ENCODE data around the gene EPHA2. TPM values are rescaled to one million over a fixed set of nuclear protein-coding genes. Genes with fewer than 3 reads are reported as not detected.

Gene EPHA2
- polyA plus RNA-seq, 1 experiment: 26.5 TPM

DNA sequence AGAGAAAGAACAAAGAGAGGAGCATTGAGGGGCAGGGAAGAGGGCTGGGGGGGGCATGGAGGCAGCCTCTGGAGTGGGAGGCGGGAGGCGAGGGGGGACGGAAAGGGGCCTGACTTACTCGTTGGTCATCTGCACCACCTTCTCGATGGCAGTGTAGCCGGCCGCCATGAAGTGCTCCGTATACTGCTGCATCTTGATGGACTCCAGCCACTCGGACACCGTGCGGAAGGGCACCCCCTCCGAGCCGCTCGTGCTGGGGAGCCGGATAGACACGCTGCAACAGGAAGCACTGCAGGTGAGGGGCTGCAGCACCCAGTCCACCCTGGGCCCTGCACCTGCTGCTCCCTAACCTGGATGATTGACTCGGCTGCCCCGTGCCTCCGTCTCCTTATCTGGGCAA lies 26.6 kb downstream of the EPHA2 start:
- Histone ChIP-seq H3K36me3 (ENCODE audit: control insufficient read depth, insufficient read depth, low read length) (peaks cover 72% of the 10 kb centered on the region), H3K4me3 (ENCODE audit: low read depth, low read length) (no peak overlapping the region), H3K27me3 (ENCODE audit: control insufficient read depth, insufficient read depth, low read length) (no peaks in the 10 kb centered on the region)
- ChIA-PET CTCF (no interaction called here), POLR2A (no interaction called here)
- DNase-seq (ENCODE audit: low read depth): no peak
- TF ChIP-seq, protein P1, sequence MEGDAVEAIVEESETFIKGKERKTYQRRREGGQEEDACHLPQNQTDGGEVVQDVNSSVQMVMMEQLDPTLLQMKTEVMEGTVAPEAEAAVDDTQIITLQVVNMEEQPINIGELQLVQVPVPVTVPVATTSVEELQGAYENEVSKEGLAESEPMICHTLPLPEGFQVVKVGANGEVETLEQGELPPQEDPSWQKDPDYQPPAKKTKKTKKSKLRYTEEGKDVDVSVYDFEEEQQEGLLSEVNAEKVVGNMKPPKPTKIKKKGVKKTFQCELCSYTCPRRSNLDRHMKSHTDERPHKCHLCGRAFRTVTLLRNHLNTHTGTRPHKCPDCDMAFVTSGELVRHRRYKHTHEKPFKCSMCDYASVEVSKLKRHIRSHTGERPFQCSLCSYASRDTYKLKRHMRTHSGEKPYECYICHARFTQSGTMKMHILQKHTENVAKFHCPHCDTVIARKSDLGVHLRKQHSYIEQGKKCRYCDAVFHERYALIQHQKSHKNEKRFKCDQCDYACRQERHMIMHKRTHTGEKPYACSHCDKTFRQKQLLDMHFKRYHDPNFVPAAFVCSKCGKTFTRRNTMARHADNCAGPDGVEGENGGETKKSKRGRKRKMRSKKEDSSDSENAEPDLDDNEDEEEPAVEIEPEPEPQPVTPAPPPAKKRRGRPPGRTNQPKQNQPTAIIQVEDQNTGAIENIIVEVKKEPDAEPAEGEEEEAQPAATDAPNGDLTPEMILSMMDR (IDR thresholded peaks at IDR 0.05; ENCODE audit: insufficient read depth, low read depth, low read length): no peak

DNA sequence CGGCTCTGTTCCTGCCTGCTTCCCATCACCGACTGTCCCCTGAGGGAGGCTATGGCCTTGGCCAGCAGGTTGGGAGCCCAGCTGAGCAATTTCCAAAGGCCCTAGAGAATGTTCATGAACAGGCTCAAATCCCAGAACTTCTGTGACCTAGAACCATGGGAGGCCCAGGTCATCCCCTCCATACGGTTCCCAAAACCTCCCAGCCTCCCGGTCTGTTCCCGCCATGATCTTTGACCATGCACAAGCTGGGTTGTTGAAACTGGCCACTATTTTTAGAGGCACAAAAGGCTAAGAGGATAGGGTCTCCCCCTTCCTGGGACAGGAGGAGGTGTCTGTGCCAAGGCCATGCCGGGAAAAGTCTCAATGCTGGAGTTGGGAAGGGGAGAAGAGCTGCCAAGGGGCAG lies 27.5 kb downstream of the EPHA2 start:
- ChIA-PET CTCF (interaction anchor here (1.0 to 1.7 kb wide), 2 partner anchors 15 to 47 kb away, joined by 4 read pairs; no protein-coding TSS in a partner anchor), POLR2A (no interaction called here)
- peaks cover 69% of the 10 kb centered on the region for H3K36me3 ChIP-seq (ENCODE audit: control insufficient read depth, insufficient read depth, low read length)
- TF ChIP-seq, protein P1 (IDR thresholded peaks at IDR 0.05; ENCODE audit: insufficient read depth, low read depth, low read length): no peak
- DNase-seq (ENCODE audit: low read depth): no peak
- H3K27me3 ChIP-seq (ENCODE audit: control insufficient read depth, insufficient read depth, low read length): no peaks in the 10 kb centered on the region
- H3K4me3 ChIP-seq (ENCODE audit: low read depth, low read length): no peak overlapping the region

DNA sequence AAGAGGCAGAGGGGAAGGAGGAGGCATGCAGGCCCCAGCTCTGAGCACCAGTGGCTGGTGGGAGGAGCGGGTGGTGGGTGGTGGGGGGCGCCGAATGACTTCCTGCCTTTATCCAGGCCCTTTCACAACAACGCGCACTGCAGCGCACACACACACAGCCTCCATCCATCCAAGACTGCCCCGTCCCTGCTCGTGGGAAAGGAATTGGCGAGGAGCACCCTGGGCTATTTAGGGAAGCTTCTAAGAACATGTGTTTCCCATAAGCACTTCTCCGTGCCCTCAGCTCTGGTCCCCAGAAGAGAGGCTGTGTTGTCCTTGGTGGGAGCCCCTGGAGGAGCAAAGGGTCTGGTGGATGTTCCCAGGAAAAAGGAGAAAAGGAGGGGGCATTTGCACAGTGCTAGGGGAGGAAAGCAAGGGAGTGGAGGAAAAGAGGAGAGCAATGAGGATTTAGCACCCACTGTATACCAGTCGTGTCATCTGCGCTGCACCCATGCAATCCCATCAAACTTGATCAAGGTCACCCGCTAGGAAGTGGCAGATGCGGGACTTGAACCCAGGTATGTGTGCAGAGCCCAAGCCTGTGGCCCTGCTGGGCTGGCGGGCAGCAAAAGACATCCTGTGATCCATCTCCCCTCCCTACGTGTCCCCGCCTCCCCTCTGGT lies 28.1 kb downstream of the EPHA2 start:
- Histone ChIP-seq H3K27me3 (ENCODE audit: control insufficient read depth, insufficient read depth, low read length) (no peaks in the 10 kb centered on the region), H3K36me3 (ENCODE audit: control insufficient read depth, insufficient read depth, low read length) (peaks cover 63% of the 10 kb centered on the region), H3K4me3 (ENCODE audit: low read depth, low read length) (no peak overlapping the region)
- CTCF ChIA-PET: interaction anchor here (0.9 to 1.7 kb wide), 3 partner anchors 9 to 46 kb away, joined by 3 to 4 read pairs (median 4); no protein-coding TSS in a partner anchor
- TF ChIP-seq, protein P1 (IDR thresholded peaks at IDR 0.05; ENCODE audit: insufficient read depth, low read depth, low read length): no peak
- POLR2A ChIA-PET: no interaction called here
- DNase-seq (ENCODE audit: low read depth): no peak

DNA sequence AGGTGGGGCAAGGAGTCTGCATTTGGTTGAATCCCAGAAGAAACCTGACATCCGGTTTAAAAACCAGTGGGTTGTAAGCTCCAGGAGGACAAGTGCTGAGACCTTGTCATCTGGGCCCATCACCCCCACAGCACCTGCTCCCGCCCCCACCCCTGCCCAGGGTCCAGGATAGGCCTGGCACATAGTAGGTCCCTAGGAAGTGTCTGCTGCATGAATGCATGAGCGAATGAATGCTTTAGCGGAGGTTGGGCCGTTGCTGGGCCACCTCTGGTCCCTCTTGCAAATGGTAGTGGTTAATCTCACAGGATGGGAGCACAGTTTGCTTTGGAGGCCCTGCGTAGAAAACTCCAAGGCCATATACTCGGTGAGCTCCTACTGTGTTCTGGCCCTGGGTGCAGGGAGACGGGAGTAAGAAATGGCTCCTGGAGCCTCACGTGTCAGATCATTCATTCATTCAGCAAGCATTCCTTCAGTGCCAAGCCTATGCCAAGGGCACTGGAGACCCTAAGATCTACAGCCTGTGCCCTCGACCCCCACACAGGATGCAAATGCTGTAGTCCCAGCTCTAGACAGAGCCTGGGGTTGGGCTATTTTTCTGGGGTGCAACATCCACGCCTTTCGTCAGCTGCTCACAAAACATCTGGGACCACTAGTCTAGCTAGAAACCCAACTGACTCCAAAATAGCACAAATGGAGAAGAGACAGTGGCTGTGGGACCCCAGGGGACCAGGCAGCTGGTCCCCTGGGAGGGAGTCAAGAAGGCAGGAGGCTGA lies 28.9 kb downstream of the EPHA2 start:
- TF ChIP-seq, protein P1 (IDR thresholded peaks at IDR 0.05; ENCODE audit: insufficient read depth, low read depth, low read length): no peak
- Histone ChIP-seq H3K36me3 (ENCODE audit: control insufficient read depth, insufficient read depth, low read length) (peaks cover 56% of the 10 kb centered on the region), H3K27me3 (ENCODE audit: control insufficient read depth, insufficient read depth, low read length) (no peaks in the 10 kb centered on the region), H3K4me3 (ENCODE audit: low read depth, low read length) (no peak overlapping the region)
- ChIA-PET CTCF (interaction anchor here (0.9 to 1.7 kb wide), 2 partner anchors 10 to 14 kb away, joined by 3 to 4 read pairs; no protein-coding TSS in a partner anchor), POLR2A (no interaction called here)
- no peak for DNase-seq (ENCODE audit: low read depth)

DNA sequence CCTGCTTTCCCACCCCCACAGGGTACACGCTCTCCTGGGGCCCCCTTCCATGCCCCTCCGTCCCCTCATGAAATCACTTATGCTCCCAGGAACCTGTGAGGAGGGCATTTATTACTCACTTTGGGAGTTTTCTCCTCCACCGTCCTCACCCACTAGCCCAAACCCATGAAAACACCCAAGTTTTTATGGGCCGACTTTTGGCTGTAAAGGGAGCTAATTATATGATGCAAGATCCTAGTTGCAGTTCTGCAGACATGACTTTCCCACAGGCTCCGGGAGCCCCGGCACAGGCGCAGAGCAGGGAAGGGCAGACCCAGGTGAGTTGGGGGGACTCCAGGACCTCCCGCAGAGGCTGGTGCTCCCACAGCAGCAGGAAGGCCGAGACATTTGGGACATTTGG lies 29.7 kb downstream of the EPHA2 start:
- no peak for DNase-seq (ENCODE audit: low read depth)
- ChIA-PET POLR2A (no interaction called here), CTCF (interaction anchor here (1.0 to 1.2 kb wide), 2 partner anchors 13 to 16 kb away, joined by 3 to 4 read pairs; no protein-coding TSS in a partner anchor)

More for the DNA sequence above, 29.7 kb downstream of the EPHA2 start:
- TF ChIP-seq, protein P1 (IDR thresholded peaks at IDR 0.05; ENCODE audit: insufficient read depth, low read depth, low read length): no peak
- no peak overlapping the region for H3K4me3 ChIP-seq (ENCODE audit: low read depth, low read length)
- H3K36me3 ChIP-seq (ENCODE audit: control insufficient read depth, insufficient read depth, low read length): peaks cover 51% of the 10 kb centered on the region
- H3K27me3 ChIP-seq (ENCODE audit: control insufficient read depth, insufficient read depth, low read length): no peaks in the 10 kb centered on the region

Measured in BJ (cell line).